ENCODE results near the gene STK17B.

DNA sequence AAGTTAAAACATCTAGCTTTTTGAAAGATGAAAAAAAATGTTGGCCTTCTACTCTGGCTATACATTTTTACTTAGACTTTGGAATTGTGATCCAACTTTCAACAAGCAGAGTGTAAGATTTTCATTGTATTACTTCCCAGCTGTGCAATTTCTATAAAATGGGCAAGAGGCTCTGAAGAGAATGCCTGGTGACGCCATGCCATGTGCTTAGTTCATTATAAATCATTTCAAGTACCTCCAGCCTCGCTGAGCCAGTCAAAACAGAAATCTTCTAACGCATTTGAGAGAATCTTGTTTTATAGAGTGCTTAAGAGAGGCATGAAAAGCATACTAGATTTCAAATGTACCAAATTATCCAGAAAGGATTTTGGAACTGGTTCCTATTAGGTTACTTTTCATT is 10.1 kb upstream of the STK17B start:
- TF ChIP-seq ZNF512 (CRISPR knock-in tag; IDR thresholded peaks at IDR 0.05) (no peak), RFX5 (IDR thresholded peaks at IDR 0.05; ENCODE audit: low read depth, low read length) (no peak), RAD21 (CRISPR knock-in tag; IDR thresholded peaks at IDR 0.05) (no peak), HOXA7 (CRISPR knock-in tag; IDR thresholded peaks at IDR 0.05) (no peak), ZSCAN29 (CRISPR knock-in tag; conservative IDR thresholded peaks at IDR 0.05) (no peak), IRF1 (CRISPR knock-in tag; IDR thresholded peaks at IDR 0.05; ENCODE audit: low read depth) (no peak), ZNF331 (CRISPR knock-in tag; IDR thresholded peaks at IDR 0.05) (no peak)

All from HepG2 (cell line).